HG02885 (cell line): Measurements from ENCODE around the gene CD200R1L.
A peak's percentile ranks its signal among the peaks of the same experiment; 100 is the strongest.
"Not testable (repeated sequence)": the region's sequence is repeated elsewhere in the genome, so short reads cannot be mapped to it uniquely, and the experiment has no call there.

ENCODE experiments used
- ATAC-seq: cut with Tn5 transposase; IDR thresholded peaks from one replicate; pipeline ENCODE4 v1.9.1; 2021; ENCODE audit warnings: mild to moderate bottlenecking; ENCODE audit not compliant: unreplicated experiment, poor library complexity

Gene CD200R1L, protein sequence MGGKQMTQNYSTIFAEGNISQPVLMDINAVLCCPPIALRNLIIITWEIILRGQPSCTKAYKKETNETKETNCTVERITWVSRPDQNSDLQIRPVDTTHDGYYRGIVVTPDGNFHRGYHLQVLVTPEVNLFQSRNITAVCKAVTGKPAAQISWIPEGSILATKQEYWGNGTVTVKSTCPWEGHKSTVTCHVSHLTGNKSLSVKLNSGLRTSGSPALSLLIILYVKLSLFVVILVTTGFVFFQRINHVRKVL

DNA sequence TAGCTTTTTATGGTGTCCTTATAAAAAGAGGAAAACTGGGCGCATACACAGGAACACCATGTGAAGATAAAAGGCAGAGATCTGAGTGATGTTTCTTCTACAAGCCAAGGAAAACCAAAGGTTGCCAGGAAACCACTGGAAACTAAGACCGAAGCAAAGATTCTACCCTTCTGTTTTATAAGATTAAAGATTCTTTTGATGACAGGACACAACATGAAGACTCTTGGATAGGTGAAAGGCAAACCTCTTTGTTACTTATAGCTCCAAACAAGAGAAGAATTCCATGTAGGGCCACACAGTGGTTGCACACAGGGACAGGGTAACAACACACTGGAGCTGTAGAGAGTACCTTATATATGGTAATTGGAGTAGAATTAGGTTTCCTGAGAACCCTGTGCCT is at the start of gene CD200R1L:
CD200R1L (minus strand) TSS at position 101 of the 400 bp plus-strand sequence. CDS start 17,497 bp downstream, outside the sequence.
- ATAC-seq, result no peak

DNA sequence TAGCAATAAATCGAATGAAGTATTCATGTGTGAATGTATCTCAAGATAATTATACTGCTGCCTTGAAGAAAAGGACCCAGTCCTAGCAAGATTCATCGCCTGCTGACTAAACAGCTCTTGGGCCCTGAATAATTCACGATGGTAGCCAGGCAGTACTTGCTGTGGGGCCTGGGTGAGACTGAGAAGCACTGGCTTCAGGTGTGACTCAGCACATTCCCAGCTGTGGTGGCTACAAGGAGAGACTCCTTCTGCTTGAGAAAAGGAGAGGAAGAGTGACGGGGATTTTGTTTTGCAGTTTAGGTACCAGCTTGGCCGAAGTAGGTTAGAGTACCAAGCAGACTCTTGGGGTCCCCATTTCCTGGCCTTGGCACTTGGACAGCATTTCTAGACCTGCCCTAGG is 47.6 kb upstream of the CD200R1L start:
- no peak for ATAC-seq

DNA sequence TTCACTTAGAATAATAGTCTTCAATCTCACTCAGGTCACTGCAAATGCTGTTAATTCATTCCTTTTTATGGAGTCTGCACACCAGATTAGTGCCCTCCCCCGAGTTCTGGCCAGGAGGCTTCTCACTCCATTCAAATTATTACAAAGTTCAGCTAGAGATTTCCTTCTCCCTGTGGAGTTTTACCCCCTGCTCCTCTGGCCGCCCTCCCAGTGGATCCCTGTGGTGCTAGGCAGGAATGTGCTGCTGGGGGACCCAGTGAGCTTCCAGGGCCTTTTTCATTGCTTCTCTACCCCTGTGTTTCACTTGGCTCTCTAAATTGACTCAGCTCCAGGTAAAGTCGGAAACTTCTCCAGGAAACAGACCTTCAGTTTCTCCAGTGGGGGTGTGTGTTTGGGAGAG is 42.7 kb upstream of the CD200R1L start:
- ATAC-seq, result no peak

DNA sequence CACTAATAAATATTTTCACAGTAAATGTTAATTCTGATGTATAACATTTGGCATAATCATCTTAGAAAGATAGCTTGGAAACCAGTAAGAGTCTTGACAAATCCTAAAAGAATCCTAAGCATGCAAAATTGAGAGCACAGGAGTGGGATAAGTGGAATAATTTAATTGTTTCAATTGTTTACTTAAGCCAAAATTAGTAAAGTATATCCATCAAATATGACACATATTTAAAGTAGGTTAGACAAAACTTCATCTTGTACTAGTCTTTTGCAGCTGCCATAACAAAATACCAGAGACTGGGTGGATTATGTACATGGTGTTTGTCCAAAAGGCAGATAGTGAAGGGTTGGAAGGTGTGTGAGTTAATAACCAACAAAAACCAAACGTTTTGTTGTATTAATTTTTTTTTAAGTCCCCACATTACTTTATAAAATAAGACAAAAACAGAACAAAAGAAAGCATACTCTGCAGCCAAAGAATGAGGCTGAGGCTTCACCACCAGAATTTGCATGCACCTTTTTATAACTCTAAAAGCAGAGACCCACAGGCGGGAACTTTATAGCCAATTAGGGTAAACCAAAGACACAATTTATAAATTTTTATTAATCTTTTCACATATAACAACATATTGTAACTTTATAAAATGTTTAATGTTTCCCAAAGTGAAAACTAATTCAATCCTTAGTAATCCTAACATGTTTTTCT is 41.9 kb upstream of the CD200R1L start:
- ATAC-seq, result no peak

DNA sequence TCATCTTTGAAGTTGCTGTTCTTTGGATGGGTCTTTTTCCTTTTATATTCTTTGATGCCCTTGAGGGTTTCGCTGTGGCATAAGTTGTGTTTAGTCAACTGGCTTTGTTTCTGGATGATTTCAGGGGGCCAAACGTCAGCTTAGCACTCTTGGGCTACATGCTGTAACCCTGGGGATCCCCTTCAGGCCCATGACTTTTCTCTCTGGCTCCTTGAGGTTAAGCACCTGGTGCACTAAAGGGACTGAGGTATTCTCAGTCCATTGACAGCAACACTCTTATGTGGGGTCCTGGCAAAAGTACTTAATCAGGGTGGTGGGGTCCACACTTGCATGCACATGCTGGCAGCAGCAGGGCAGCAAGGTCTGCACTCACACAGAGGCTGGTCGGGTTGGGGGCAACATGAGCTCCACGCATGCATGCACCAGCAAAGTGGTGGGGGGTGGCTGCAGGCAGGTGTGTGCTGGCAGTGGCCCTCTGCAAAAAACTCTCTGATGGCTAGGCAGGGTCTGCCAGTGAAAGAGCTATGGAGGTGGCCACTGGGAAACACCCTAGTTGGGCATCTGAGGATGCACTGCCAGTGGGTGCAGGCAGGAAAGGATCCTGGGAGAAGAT is 38.1 kb upstream of the CD200R1L start:
- ATAC-seq, result no peak

DNA sequence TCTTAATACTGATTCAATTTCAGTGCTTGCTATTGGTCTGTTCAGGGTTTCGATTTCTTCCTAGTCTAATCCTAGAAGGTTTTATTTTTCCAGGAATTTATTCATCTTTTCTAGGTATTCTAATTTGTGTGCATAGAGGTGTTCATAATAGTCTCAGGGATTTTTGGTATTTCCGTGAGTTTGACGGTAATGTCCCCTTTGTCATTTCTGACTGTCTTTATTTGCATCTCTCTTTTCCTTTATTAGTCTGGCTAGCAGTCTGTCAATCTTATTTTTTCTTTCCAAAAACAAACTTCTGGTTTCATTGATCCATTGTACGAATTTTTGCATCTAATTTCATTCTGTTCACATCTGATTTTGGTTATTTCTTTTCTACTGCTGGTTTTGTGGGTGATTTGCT is 35.2 kb upstream of the CD200R1L start:
- no peak for ATAC-seq

DNA sequence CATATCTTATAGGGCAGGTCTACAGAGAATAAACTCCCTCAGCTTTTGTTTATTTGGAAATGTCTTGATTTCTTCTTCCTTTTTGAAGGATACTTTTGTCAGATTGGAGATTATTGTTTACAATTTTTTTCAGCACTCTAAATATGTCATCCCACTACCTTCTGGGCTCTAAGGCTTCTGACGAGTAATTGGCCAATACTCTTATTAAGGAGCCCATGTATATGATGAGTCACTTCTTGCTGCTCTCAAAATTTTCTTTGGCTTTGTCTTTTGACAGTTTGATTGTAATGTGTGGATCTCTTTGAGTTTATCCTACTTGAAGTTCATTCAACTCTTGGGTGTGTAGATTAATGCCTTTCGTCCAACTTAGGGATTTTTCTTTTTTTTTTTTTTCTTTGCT is 28.9 kb upstream of the CD200R1L start:
- ATAC-seq, result no peak

DNA sequence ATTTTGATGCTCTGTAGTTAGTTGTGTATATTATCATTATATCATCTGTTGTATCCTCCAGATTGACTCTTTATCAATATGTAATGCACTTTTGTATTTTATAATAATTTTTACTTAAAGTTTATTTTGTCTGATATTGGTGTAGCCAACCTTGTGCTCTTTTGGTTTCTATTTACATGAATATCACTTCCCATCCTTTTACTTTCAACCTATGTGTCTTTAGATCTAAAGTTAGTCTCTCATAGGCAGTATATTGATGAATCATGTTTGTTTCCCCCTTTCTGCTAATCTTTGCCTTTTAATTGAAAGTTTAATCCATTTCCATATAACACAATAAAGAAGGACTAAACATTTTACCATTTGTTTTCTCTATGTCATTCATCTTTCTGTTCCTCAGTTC is 28.1 kb upstream of the CD200R1L start:
- ATAC-seq, result no peak

DNA sequence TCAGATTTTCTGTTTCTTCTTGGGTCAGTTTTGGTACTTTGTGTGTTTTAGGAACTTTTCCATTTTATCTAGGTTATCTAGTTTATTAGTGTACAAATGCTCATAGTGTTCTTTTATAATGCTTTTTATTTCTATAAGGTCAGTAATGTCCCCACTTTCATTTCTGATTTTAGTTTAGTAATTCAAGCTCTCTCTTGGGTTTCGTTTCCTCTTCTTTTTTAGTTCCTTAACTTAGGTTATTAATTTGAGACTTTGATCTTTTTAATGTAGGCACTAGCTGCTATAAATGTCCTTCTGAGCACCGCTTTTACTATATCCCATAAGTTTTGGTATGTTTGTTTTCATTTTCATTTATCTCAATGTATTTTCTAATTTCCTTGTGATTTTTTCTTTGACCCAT is 27.0 kb upstream of the CD200R1L start:
- ATAC-seq, result peak; percentile 67

DNA sequence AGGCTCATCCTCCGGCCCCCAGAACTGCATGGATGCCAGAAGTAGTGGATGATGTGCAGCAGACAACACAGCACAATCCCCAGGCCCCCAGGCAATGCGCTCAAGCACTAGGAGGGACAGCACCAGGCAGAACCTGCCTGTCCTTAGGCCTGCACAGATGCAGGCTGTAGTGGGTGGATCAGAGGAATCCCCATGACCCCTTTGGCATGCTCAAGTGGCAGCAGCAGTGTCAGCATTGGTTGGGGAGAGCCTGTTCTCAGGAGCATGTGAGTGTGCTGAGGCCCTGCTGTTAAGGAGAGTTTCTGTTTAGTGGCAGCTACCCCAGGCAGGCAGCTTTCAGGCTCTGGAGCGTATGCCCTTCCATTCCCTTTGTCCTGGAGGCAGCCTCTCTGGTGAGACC is 25.1 kb upstream of the CD200R1L start:
- ATAC-seq, result no peak

DNA sequence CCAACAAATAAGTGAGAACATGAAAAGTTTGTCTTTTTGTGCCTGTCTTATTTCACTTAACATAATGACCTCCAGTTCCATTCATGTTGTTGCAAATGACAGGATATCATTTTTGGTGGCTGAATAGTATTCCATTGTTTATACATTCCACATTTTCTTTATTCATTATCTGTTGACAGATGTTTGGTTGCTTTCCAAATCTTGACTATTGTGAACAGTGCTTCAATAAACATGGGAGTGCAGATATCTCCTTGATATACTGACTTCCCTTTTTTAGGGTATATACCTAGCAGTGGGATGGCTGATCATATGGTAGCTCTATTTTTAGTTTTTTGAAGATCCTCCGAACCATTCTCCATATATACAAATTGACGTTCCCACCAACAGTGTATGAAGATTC is 19.1 kb upstream of the CD200R1L start:
- ATAC-seq, result no peak

DNA sequence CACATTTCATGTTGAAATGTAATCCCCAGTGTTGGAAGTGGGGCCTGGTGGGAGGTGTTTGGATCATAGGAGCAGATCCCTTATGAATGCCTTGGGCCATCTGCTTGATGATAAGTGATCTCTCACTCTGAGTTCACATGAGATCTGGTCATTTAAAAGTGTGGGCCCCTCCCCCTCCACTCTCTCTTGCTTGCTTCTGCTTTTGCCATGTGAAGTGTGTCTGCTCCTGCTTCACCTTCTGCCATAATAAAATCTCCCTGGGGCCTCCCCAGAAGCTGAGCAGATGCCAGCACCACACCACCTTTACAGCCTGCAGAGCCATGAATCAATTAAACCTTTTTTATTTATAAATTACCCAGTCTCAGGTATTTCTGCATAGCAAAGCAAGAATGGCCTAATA is 14.2 kb upstream of the CD200R1L start:
- ATAC-seq, result no peak

DNA sequence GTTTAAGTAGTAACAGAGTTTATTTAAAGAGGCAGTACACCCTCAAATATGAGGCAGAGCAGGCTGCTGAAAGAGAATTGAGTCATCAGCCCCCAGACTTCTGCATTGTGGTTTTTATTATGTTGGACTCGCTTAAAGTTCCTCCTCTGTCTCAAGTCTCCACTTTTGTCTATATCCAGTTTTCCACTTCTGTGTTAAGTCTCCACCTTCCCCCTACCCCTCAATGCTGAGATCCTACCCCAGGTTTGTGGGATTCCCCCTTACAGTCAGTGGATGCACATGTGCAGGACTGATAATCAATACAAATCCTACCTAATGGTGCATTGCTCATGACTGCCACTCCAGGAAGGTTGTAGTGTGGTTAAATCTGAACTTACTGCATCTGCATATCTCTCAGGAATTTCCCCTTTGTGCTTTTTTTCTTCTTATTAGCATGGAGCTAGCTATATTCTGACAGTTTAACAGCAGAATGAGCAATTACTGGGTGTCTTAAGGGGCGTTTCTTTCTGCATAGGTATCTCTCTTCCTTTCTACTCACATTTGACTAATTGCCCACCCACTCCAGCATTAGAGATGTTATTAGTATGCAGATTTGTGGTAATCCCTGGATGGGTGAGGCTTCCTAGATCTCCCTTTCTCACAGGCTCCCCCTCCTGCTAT is 11.9 kb upstream of the CD200R1L start:
- no peak for ATAC-seq

DNA sequence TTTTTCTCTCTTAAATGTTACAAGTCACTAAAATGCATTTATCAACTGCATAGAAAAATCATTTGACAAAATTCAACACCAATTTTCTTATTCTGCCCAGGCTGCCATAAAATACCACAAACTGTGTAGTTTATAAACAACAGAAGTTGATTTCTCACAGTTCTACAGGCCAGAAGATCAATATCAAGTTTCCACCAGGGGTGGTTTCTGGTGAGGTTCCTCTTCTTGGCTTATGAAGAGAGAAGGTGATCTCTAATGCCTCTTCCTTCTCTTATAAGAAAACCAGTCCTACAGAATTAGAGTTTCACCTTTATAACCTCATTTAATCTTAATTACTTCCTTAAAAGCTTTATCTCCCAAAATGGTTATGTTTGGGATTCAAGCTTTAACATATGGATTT is 10.9 kb upstream of the CD200R1L start:
- ATAC-seq, result no peak

DNA sequence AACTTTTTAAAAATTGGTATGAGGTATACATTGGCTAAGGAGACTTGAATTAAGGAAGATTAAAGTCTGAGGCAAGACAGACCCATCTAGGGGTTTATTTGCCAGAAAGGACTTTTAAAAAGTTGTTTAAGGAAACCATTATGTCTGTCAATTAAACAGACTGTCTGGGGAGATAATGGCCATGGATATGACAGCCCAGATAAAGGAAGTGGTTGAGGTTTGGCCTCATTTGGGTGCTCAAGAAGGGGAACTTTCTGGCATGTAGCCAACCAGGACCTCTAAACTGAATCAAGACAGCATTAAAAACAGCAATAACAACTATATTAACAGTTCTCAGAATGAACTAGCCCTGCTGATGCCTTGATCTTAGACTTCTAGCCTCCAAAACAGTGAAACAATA is 9.9 kb upstream of the CD200R1L start:
- no peak for ATAC-seq

DNA sequence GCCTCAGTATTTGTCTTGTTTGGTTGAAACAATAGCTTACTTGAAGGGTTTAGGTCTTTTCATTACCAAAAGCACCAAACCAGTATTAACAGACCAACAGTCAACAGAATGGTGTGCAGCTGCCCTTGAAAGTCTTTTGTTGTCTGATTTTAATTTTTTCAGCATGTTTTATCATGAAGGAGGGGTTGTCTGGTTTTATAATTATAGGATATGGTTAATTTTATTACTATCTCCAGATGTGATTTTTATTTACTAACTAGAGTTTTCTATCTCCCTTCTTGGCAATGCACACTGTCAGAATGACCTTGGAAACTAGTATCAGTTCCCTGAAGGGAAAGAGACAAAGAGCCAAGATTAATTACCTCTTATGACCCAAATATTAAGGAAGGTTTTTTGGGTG is 9.2 kb upstream of the CD200R1L start:
- ATAC-seq, result no peak

DNA sequence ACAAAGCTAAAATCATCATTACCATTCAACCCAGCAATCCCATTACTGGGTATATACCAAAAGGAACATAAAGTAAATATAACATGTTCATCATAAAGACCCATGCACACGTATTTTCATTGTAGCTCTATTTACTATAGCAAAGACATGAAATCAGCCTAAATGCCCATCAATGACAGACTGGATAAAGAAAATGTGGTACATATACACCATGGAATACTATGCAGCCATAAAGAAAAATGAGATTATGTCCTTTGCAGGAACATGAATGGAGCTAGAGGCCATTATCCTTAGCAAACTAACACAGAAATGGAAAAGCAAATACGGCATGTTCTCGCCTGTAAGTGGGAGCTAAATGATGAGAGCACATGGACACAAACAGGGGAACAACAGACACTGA is 8.4 kb upstream of the CD200R1L start:
- not testable (repeated sequence) for ATAC-seq

DNA sequence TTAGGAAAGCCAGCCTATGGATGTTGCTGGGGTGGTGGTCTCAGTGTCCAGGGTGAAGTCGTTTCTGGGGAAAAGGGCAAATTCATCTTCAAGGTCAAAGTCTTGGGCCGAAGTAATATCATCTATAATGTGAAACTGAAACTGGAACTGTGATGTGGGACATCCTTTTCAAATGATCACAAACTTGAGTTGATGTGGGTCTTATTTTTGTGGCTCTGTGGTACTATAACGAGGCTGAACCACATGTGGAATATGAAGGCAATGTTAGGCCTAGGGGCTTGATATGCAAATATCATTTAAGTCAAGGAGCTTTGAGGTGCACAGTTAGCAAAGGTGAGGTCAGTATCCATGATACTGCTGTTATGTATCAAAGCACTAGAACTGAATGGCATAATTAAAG is 1.5 kb upstream of the CD200R1L start:
- ATAC-seq, result no peak

DNA sequence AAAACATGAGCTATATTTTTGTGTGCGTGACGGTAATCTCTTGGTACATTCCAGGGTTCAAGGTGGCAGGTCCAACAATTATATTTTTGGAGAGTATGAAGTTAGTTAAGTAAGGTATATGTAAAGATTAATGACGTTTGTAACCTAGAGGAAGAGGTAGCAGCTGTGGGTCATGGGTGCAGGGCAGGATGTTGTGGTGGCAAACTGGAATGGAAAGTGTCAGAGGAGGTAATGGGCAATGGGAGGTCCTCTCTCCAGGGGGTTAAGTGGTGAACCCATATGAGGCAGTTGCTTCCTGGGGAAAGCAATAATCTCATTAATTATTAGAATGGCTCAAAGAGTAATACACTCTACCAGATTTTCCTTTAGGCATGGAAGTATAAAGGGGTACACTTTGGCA is 1.0 kb upstream of the CD200R1L start:
- peak; percentile 44 for ATAC-seq

DNA sequence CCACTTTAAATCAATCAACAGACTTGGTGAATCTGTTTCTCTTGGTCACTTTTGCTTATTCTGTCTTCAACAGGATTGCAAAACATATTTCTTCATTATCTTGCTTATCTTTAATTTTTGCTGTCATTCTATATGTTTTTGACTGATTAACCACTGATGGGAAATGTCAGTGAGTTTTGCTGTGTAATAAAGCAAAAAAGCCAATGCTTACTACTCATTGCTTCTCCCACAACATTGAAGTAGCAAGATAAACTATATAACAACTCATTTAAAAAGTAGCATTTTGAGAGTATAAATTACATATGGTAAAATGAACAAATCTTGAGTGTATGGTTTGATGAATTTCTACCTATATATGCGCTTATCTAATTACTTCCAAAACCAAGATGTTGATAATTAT is 892 bp downstream of the CD200R1L start:
- no peak for ATAC-seq

DNA sequence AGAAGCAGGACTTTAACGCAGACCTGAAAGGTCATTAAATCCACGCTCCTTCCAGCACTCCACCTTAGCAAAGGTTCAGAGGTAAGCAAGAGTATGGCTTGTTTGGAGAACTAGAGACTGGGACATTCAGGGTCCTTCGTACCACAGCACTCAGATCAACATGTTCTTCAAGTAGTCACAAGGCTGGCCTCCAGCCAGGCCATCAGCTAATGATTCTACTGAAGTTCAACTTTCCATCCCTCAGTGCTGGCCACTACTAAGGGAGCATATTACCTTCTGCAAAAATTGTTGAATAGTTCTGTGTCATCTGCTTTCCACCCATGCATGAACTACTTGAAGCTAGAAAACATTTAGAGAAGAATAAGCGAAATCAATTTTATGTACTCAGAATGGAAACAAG is 17.6 kb downstream of the CD200R1L start:
- ATAC-seq, result no peak
